CD4-positive, alpha-beta T cell treated with Interleukin-15 for 1 hour (primary cell): ENCODE results near the gene OR51A2.
"Not testable (repeated sequence)": the region's sequence is repeated elsewhere in the genome, so short reads cannot be mapped to it uniquely, and the experiment has no call there.

Experiments
- DNase-seq: peaks from one replicate; pipeline ENCODE4 v3.0.0-alpha.2; 2020

The OR51A2 gene, protein sequence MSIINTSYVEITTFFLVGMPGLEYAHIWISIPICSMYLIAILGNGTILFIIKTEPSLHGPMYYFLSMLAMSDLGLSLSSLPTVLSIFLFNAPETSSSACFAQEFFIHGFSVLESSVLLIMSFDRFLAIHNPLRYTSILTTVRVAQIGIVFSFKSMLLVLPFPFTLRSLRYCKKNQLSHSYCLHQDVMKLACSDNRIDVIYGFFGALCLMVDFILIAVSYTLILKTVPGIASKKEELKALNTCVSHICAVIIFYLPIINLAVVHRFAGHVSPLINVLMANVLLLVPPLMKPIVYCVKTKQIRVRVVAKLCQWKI

DNA sequence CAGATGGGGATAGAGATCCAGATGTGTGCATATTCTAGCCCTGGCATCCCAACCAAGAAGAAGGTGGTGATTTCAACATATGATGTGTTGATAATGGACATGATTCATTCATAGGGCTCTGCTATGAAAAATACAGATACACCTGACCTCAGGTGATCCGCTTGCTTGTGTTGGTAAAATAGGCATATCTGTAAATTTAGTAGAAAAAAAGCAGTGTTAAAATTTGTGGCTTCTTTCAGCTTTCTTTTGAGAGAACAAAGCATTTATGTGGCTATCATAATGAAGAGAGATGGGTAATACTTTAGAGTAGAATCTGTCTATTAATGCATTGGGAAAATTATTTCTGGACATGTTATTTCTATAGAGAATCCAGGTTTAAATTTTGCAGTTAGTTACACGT, at the start of gene OR51A2:
TSS of gene OR51A2 (minus strand) at position 101 of the 400 bp plus-strand sequence. CDS start at position 101, 0 bp downstream.
- DNase-seq: not testable (repeated sequence)

DNA sequence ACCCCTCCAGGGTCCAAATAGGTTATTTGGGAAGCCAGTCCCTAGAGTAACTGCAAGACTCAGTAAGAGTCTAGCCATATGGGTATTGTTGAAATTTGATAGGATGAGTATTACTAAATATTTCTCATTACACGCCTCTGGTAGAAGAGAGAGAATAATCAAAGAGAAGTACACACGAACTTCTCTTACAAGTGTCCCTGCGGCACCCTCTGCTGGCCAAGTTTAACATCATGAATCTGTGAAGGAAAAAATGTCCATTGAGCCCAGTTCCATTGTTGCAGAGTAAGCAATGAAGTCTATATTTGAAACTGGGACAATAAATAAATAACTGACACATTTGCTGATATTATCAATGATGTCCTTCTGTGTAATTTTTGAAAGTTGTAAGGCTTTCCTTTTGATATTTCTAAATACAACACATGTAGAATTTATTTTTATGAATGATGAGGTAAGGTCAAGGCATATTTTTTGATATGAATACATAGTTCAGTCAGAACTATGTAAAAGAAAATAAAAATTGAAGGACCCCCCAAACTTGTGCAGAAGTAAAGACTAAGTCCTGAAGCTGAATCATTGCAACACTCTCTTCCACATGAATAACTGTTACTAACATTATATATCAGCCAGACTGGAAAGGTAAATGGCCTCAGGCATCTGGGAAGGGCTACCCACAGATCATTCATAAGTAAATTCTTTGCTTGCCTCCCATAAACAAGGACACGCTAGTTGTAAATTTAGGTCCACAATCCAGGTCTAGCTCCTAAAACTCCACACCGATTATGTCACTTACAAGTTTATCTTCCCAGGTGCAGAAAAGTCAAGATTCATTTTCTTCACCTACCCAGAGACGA, 49.1 kb upstream of the OR51A2 start:
- DNase-seq: no peak

DNA sequence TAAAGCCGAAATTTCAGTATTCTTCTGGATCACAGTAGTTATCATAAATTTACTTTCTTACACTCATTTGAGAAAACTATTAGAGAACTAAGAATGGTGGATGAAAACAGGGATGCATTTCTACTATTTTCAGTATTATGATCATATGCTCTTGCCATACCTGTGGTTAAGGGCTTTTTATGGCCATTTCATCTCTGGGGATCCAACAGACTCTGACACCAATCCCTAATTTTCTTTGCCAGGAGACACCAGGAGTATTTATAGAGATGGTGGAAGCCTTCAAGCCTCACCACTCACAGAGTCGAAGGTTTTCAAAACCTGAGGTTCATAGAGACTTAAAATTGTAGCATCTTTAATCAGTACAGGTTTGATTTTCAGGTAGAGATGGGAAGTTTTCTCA, 39.0 kb upstream of the OR51A2 start, which contains the start of gene OR51L1:
TSS of gene OR51L1 (plus strand) at position 301 of the 400 bp plus-strand sequence. CDS start 4,132 bp downstream, outside the sequence.
- no peak for DNase-seq

DNA sequence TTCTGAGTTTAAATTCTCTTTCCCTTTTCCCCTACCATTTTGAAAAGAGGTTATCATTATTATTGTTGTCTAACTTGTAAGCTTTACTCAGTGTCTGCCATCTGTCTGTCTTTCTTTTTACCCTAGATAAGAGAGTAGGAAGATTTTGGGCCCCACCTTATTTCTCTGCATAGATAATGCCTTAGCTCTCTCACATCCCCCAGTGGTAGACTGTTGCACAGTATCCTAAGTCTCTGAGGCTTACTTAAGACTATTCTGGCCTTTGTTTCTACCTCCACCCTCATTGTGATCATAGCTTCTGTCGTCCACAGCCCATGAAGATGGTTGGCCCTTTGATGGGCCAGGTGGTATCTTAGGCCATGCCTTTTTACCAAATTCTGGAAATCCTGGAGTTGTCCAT, 35.5 kb upstream of the OR51A2 start:
- DNase-seq: no peak

DNA sequence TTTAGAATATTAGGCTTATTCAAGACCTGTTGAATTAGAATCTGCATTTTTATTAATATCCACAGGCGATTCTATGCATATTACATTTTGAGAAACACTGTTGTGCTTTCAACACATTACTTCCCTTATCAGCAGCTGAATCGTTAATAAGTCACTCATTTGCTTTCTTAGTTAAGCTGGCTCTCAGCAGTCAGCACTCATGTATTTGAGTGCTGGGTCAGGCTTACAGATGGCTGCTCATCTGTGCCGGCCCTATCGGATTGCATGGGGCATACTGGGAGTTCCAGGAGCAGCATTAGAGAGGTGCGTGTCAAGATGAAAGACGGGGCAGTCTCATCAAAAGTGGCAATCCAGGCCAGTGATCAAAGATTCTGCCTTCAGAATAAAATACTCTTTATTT, 28.3 kb upstream of the OR51A2 start:
- DNase-seq: no peak

DNA sequence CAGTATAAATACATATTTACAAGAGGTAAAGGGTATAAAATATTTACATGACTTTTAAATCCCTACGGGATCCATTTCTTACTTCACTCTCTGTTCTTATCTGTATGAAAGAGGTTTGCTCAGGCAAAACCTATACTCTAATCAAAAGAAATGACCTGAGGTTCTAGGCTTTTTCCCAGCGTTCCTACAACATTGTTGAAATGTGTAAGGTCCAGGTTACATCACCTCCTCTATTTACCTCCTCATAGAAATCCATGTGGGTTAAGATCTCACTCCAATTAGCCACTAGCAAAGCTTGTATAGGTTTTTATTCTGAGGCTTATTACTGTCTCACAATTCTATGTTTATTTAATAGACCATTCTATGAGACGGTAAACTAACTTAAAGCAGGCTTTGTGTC, 27.2 kb upstream of the OR51A2 start:
- no peak for DNase-seq

DNA sequence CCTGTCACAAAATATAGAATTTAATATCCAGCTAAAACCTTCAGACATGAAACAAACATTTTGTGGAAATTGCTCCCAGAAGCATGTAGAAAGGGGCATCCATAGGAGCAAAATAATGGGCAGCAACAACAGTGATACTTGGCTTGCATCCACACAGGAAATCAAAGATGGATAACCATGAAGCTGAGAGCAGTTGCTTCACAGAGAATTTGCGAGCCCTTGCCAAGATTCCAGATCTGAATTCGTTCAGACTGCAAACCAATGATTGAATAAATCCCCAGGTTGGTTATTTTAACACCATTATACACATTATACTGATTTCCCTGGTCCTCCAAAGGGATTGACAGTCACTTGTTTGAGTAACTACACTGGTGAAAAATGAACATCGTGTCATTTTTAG, 23.5 kb upstream of the OR51A2 start:
- DNase-seq: no peak

DNA sequence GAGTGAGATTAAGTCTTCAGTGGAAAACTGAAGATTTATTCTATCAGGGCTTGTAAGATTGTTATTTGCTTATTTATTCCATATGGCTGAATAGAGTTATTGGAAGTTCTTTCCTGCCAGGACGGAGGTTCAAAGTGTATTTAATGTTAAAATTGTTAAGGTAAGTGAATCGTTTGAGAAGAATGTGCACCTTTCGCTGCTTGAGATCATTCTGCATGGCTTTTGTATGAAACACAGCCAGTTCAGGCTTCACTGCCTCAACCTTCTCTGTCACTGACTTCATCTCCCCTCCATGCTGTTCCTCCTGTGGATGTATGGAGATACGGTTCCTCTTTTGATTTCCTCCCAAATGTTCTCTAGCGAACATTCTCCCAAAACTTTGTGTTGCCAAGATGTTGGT, 19.9 kb upstream of the OR51A2 start:
- DNase-seq: no peak

DNA sequence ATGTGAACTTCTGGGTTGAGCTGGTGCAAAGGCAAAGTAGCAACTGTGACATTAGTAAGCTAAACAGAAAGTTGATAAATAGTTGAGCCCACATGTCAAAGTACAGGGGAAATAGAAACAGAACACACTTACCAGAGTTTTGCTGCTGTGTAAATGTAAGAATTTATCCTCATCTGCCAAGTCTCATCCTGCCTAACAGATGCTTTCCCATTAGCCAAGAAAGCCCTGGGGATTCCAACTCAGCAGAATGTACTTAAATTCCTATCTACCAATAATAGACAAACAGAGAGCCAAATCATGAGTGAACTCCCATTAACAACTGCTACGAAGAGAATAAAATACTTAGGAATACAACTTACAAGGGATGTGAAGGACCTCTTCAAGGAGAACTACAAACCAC, 7.3 kb upstream of the OR51A2 start:
- DNase-seq: no peak

DNA sequence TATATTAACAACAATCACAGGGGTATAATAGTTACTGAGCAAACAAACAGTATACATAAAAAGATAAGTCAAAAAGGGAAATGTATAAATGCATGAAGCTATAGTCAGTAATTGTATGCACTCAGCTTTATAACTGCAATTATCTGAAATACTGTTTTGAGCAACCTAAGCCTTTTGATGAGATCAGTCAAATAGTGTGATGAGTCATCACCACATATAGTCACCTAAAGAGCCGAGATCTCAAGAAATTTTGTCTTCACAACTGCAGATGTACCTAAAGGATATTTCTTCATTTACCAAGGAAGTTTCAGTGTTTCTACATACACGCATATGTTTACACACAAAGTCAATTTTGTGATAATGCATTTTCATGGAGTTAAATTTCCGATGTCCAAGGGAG, 5.4 kb upstream of the OR51A2 start:
- no peak for DNase-seq

DNA sequence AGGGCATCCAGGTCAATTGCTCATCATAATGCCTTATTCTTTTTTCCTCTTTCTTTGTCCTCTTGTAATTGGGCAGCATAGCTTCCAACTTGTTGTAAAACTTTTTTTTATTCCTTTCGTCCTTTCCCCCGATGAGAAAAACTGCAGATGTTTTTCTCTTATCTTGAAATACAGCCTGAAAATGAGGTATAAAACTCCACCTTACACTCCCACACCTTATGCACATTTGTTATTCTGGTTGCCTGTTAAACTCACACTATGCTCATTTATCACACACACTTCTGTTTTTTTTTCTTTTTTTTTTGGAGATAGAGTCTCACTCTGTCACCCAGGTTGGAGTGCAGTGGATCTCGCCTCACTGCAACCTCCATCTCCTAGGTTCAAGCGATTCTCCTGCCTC, 1.9 kb upstream of the OR51A2 start:
- no peak for DNase-seq

DNA sequence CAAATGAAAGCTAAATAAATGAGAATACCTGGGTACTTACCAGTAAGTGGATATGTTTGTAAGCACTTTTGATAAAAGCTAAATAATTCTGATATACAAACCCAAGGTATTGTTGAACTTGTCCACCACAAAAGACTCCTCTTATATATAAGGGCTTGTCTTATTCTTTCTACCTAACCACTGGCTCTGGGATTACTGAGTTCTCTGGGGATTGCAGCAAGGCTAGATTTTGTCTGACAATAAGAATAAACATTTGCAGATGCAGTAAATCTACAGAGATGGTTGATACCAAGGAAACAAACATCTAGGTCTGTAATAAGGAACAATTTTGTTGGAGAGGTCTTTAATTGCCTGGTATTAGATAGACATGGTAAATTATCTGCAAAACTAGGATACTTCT, 8.0 kb downstream of the OR51A2 start, which contains the start of gene OR51A4:
TSS of gene OR51A4 (minus strand) at position 101 of the 400 bp plus-strand sequence. CDS start 505 bp downstream, outside the sequence.
- DNase-seq: no peak

DNA sequence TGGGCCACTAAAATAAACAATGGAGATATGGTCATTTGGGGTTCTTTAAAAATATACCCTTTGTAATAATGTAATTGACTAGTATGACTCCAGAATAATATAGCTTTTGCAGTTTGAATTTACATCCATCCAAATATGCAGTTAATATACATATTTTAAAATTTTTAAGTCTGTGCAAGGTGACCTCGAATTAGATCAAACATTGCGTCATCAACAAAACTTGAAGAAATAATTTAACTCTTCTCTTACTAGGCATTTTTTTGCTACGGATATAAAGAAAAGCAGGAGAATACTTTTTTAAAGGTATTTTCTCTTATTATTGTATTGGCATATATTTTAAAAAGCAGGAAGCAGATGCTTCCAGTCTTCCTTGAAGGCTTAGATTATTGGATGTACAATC, 18.8 kb downstream of the OR51A2 start:
- no peak for DNase-seq

DNA sequence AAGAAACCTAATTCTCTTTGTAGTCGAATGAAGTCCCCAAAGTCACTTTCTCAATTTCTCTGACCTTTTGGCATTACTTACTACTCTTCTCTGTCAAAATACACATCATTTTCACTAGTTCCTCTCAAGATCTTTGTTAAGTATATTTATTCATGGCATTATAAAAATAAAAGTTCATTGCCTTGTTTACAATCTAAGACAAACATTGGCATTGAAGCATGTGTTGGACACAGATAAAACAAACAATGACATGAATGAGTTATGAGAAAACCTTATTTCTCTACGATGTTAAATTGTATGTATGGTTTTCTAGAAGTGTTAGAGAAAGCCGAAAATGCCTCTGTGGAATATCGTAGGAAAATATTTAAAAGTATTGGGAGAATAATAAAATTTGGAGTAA, 22.8 kb downstream of the OR51A2 start:
- no peak for DNase-seq

DNA sequence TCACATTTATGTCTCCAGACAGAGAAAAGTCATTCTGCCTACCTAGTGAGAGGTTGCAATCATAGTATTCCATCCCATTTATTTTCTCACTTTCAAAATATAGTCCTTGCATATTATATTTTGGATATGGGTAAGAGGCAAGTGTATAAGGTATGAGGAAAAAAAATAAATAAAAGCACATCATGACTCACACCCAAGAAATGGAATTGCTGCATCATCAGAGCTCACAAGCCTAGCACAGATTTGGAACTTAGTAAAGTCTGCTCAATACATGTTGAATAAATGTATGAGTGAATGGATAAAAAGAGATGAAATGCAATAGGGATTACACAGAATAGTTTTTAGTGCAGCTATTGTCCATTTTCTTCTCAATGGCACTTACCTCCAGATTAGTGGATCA, 28.9 kb downstream of the OR51A2 start:
- no peak for DNase-seq

DNA sequence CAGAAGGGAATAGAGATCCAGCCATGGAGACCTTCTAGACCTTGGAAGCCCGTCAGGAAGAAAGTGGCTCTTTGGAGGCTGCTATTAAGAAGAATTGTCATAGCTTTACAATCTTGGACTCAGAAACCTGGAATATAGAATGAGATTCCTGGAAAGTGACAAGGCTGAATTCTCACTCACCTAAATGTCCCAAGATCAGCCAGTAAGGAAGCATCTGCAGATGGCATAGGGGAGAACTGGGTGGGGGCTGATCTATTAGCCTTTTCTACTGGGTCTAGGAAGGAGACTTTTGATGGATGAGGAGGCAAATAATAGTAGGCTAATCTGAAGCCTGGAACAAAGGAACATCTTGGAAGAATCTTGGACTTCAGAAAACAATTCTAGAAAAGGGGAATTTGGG, 31.3 kb downstream of the OR51A2 start, which contains the start of gene OR51G1:
TSS of gene OR51G1 (minus strand) at position 101 of the 400 bp plus-strand sequence. CDS start at position 101, 0 bp downstream.
- no peak for DNase-seq

DNA sequence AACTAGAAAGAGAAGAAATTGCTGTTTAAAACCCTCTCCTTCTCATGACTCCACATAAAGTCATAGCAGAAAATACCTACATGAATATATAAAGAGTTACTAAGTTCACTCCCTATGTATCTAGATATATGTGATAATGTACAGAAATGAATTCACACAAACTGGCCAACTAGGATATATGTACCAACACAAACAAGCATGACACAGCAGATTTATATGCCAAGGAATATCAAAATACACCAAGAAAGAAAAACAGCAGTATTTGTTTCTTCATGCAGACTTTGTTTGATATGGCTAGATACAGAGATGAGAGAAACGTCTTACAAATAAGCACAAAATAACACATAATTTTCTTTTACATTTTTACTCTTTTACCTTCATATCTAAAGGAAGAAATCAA, 33.2 kb downstream of the OR51A2 start:
- no peak for DNase-seq

DNA sequence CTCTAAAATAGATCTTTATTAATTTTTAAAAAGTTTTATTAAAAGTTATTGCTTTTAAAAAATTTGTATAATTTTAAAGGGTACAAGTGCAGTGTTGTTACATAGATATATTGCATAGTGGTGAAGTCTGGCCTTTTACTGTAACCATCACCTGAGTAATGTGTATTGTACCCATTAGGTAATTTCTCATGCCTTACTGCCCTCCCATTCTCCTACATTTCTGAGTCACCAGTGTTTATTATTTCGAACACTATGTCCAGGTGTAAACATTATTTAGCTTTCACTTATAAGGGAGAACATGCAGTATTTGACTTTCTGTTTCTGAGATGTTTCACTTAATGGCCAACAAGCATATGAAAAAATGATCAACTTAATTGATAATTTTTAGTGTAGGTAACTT, 33.7 kb downstream of the OR51A2 start:
- no peak for DNase-seq

DNA sequence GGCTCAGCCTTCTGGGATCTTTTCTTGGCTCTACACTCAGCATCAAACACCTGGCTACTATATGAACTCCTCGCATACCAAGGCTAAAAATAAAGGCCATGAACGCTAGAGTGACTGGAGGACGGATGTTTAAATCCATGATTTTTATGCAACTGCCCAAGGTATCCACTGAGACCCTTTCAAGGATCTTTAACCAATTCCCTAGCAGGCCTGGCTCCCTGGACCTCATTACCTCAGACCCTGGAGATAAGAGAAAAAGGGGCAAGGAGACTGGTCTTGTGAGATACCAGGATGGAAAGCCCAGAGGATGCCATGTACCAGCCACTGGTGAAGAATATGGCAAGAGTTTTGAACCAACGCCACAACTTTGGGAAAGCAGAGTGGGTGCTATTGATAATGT, 36.3 kb downstream of the OR51A2 start, which contains the start of gene OR51G2:
TSS of gene OR51G2 (minus strand) at position 101 of the 400 bp plus-strand sequence. CDS start 3,687 bp downstream, outside the sequence.
- no peak for DNase-seq

DNA sequence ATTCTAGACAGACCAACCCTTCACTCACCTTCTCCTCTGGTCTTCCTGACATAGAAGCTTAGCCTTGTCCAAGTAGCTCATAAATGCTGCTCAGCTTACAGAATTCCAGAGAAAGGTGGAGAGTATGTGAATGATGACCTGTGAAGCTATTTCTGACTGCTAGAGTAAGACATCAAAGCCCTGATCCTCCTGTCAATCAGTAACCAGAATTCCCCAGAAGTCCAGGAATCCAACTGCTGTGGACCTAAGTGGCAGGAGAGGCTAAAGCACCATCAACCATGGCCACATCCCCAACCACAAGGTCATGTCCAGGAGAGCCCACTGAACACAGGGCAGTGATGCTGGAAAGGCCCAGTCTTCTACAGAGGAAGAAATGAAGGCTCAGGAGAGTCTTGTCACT, 38.9 kb downstream of the OR51A2 start:
- no peak for DNase-seq
